Measurements from ENCODE around the gene MST1R. TPM values are rescaled to one million over a fixed set of nuclear protein-coding genes. Genes with fewer than 3 reads are reported as not detected.
"Not testable (repeated sequence)": the region's sequence is repeated elsewhere in the genome, so short reads cannot be mapped to it uniquely, and the experiment has no call there.

Gene MST1R
- total RNA-seq, 1 donor from 2014 or later: 0.67 TPM

- TF ChIP-seq CTCF (IDR thresholded peaks at IDR 0.05; ENCODE audit: unreplicated experiment): peak; percentile 53
- Mint-ChIP-seq H3K27ac (ENCODE audit: unreplicated experiment) (no peak overlapping the region), H3K9me3 (ENCODE audit: unreplicated experiment) (no peaks in the 10 kb centered on the region), H3K4me3 (ENCODE audit: unreplicated experiment) (no peak overlapping the region), H3K27me3 (ENCODE audit: unreplicated experiment) (peaks cover 10% of the 10 kb centered on the region), H3K36me3 (ENCODE audit: low read depth, unreplicated experiment) (peaks cover 4% of the 10 kb centered on the region), H3K4me1 (ENCODE audit: unreplicated experiment) (peaks cover 4% of the 10 kb centered on the region)
- peak; percentile 63 for DNase-seq (ENCODE audit: low spot score)
Observed at GRCh38 chr3:49906073-49906743, 2.5 kb upstream of the MST1R start.

- H3K27me3 Mint-ChIP-seq (ENCODE audit: unreplicated experiment); H3K4me3 Mint-ChIP-seq (ENCODE audit: unreplicated experiment); H3K36me3 Mint-ChIP-seq (ENCODE audit: low read depth, unreplicated experiment); DNase-seq (ENCODE audit: low spot score); H3K9me3 Mint-ChIP-seq (ENCODE audit: unreplicated experiment); H3K4me1 Mint-ChIP-seq (ENCODE audit: unreplicated experiment); H3K27ac Mint-ChIP-seq (ENCODE audit: unreplicated experiment): not testable (repeated sequence)
Observed at GRCh38 chr3:49904448-49904847, 775 bp upstream of the MST1R start.

GRCh38 chr3:49902511-49903345 is 945 bp downstream of the MST1R start:
- peaks cover 4% of the 10 kb centered on the region for H3K27me3 Mint-ChIP-seq (ENCODE audit: unreplicated experiment)
- H3K27ac Mint-ChIP-seq (ENCODE audit: unreplicated experiment): no peak overlapping the region
- H3K4me1 Mint-ChIP-seq (ENCODE audit: unreplicated experiment): peaks cover 4% of the 10 kb centered on the region
- H3K36me3 Mint-ChIP-seq (ENCODE audit: low read depth, unreplicated experiment): peaks cover 3% of the 10 kb centered on the region
- no peaks in the 10 kb centered on the region for H3K9me3 Mint-ChIP-seq (ENCODE audit: unreplicated experiment)
- no peak for TF ChIP-seq CTCF (IDR thresholded peaks at IDR 0.05; ENCODE audit: unreplicated experiment)
- H3K4me3 Mint-ChIP-seq (ENCODE audit: unreplicated experiment): no peak overlapping the region
- DNase-seq (ENCODE audit: low spot score): no peak

GRCh38 chr3:49901366-49902339 is 2.0 kb downstream of the MST1R start:
- DNase-seq (ENCODE audit: low spot score): no peak
- Mint-ChIP-seq H3K36me3 (ENCODE audit: low read depth, unreplicated experiment) (peaks cover 3% of the 10 kb centered on the region), H3K27ac (ENCODE audit: unreplicated experiment) (no peak overlapping the region), H3K27me3 (ENCODE audit: unreplicated experiment) (peaks cover 4% of the 10 kb centered on the region), H3K4me1 (ENCODE audit: unreplicated experiment) (peaks cover 4% of the 10 kb centered on the region), H3K9me3 (ENCODE audit: unreplicated experiment) (no peaks in the 10 kb centered on the region), H3K4me3 (ENCODE audit: unreplicated experiment) (no peak overlapping the region)
- TF ChIP-seq CTCF (IDR thresholded peaks at IDR 0.05; ENCODE audit: unreplicated experiment): no peak

- H3K4me1 Mint-ChIP-seq (ENCODE audit: unreplicated experiment): no peaks in the 10 kb centered on the region
- H3K36me3 Mint-ChIP-seq (ENCODE audit: low read depth, unreplicated experiment): peaks cover 3% of the 10 kb centered on the region
- no peak overlapping the region for H3K27ac Mint-ChIP-seq (ENCODE audit: unreplicated experiment)
- no peak for DNase-seq (ENCODE audit: low spot score)
- H3K27me3 Mint-ChIP-seq (ENCODE audit: unreplicated experiment): peaks cover 2% of the 10 kb centered on the region
- H3K9me3 Mint-ChIP-seq (ENCODE audit: unreplicated experiment): no peaks in the 10 kb centered on the region
- TF ChIP-seq CTCF (IDR thresholded peaks at IDR 0.05; ENCODE audit: unreplicated experiment): no peak
- no peak overlapping the region for H3K4me3 Mint-ChIP-seq (ENCODE audit: unreplicated experiment)
Observed at GRCh38 chr3:49900491-49901153, 3.1 kb downstream of the MST1R start.

Data from endothelial cell (in vitro differentiated cells).